Fibroblast of lung (primary cell): ENCODE results near the gene STX5.

Experiments
- EZH2 ChIP-seq: IDR thresholded peaks from 2 replicates; pipeline ENCODE4 v1.5.1; 2012; ENCODE audit warnings: low read length, control low read depth, mild to moderate bottlenecking; ENCODE audit errors: missing control alignments
- TF ChIP-seq, protein P1 (sequence below), 2 donors: IDR thresholded peaks in 1 of 2; conservative IDR thresholded peaks in 1 of 2; 1 replicate in 1 of 2; 2 replicates in 1 of 2; pipeline ENCODE4 v1.5.1; 2011 to 2012; ENCODE audit warnings: low read length in 2 of 2, control low read depth in 1 of 2, inconsistent platforms in 1 of 2, low read depth in 1 of 2, mild to moderate bottlenecking in 1 of 2

DNA sequence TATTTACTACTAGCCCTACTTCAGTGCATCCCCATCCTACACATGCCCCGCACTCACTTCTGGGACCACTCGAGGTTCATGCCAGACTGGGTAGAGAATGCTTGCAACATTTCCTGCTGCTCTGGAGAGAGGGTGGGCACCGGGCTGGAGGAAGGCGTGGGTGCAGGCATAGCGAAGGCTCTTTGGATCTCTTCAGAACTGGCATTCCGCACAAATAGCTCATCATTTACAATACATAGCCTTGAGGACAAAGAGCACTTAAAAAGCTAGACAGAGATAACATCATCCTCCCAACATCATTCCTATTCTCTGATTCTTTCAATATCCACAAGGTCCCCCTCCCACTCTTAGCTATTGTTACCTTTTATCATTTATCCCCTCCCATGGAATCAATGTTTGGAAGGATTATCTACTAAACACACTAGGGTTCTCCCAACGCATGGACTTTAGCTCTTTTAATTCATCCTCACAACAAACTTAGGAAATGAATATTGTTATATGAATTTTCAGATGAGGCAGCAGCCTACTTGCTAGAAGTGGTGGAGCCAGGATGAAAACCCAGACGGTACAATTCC lies 37.6 kb downstream of the STX5 start:
- TF ChIP-seq, protein P1, sequence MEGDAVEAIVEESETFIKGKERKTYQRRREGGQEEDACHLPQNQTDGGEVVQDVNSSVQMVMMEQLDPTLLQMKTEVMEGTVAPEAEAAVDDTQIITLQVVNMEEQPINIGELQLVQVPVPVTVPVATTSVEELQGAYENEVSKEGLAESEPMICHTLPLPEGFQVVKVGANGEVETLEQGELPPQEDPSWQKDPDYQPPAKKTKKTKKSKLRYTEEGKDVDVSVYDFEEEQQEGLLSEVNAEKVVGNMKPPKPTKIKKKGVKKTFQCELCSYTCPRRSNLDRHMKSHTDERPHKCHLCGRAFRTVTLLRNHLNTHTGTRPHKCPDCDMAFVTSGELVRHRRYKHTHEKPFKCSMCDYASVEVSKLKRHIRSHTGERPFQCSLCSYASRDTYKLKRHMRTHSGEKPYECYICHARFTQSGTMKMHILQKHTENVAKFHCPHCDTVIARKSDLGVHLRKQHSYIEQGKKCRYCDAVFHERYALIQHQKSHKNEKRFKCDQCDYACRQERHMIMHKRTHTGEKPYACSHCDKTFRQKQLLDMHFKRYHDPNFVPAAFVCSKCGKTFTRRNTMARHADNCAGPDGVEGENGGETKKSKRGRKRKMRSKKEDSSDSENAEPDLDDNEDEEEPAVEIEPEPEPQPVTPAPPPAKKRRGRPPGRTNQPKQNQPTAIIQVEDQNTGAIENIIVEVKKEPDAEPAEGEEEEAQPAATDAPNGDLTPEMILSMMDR (conservative IDR thresholded peaks at IDR 0.05 in 1 of 2, IDR thresholded peaks at IDR 0.05 in 1 of 2; ENCODE audit: low read depth in 1 of 2, low read length in 2 of 2) = no peak
- TF ChIP-seq EZH2 = no peak
